ENCODE results near the gene MS4A15.
"Not testable (repeated sequence)": the region's sequence is repeated elsewhere in the genome, so short reads cannot be mapped to it uniquely, and the experiment has no call there.

The MS4A15 gene

GRCh38 chr11:60810569-60810968 lies 53.9 kb downstream of the MS4A15 start:
- DNase-seq: no peak

- no peak for DNase-seq
Measured at GRCh38 chr11:60813324-60813723, 56.7 kb downstream of the MS4A15 start.

- DNase-seq: no peak
Measured at GRCh38 chr11:60814112-60814511, 57.4 kb downstream of the MS4A15 start.

GRCh38 chr11:60816590-60817157 lies 60.0 kb downstream of the MS4A15 start:
- DNase-seq: no peak

- no peak for DNase-seq
Measured at GRCh38 chr11:60818057-60818456, 61.4 kb downstream of the MS4A15 start.

GRCh38 chr11:60821827-60822599 lies 65.3 kb downstream of the MS4A15 start:
- DNase-seq: no peak

GRCh38 chr11:60823745-60824306 lies 67.2 kb downstream of the MS4A15 start:
- DNase-seq: not testable (repeated sequence)

GRCh38 chr11:60825118-60825517 lies 68.5 kb downstream of the MS4A15 start:
- DNase-seq: no peak

GRCh38 chr11:60825790-60826189 lies 69.1 kb downstream of the MS4A15 start:
- DNase-seq: no peak
